Endothelial cell of umbilical vein (primary cell): ENCODE results near the gene RAB31. TPM values are rescaled to one million over a fixed set of nuclear protein-coding genes. Genes with fewer than 3 reads are reported as not detected.

Source experiments
- BruUV-seq: library from RNA; stranded (reverse); fragments of 400-500 nt; replicated peaks from 2 replicates; lab custom pipeline; 2021; lab: Mats Ljungman, UMichigan
- CTCF ChIA-PET: fragments of 300-600, 350-600 bp; sonication (Branson Sonifier 250); formaldehyde crosslinking; loops from one replicate; lab custom pipeline; 2021; ENCODE audit warnings: antibody characterized with exemption, inconsistent platforms; lab: Charles Lee
- POLR2A ChIA-PET: fragments of 300-600, 350-600 bp; sonication (Branson Sonifier 250); formaldehyde crosslinking; loops from one replicate; lab custom pipeline; 2021; ENCODE audit warnings: antibody characterized with exemption, inconsistent platforms; lab: Charles Lee
- DNase-seq: peaks from one replicate; pipeline ENCODE4 v3.0.0-alpha.2; 2011; ENCODE audit warnings: low read depth, low spot score
- FAIRE-seq: peaks from 2 replicates; lab custom pipeline; 2011; peaks lifted over from hg19 to GRCh38; lab: Jason Lieb, UNC
- H2AFZ ChIP-seq: 2 replicates; pipeline ENCODE4 v1.6.0; 2012; ENCODE audit warnings: low read depth, low read length, control low read depth, inconsistent platforms
- H3K27ac ChIP-seq: 2 replicates; pipeline ENCODE4 v1.5.1; 2011; ENCODE audit warnings: low read depth, mild to moderate bottlenecking, control low read depth, low read length, moderate library complexity; ENCODE audit not compliant: insufficient read depth
- H3K27me3 ChIP-seq, 2 experiments: 2 replicates each; pipeline versions ENCODE4 v1.6.0 to v1.6.1; 2011; ENCODE audit warnings: low read length in 2 of 2, mixed read lengths in 1 of 2; ENCODE audit not compliant: control insufficient read depth in 2 of 2, insufficient read depth in 2 of 2
- H3K36me3 ChIP-seq, 2 experiments: 2 replicates in 1 of 2; 3 replicates in 1 of 2; pipeline ENCODE4 v1.5.1; 2011; ENCODE audit warnings: low read length in 2 of 2, mild to moderate bottlenecking in 1 of 2, moderate library complexity in 1 of 2; ENCODE audit not compliant: control insufficient read depth in 2 of 2, insufficient read depth in 2 of 2; ENCODE audit errors: extremely low read depth in 1 of 2
- H3K4me1 ChIP-seq: 3 replicates; pipeline ENCODE4 v1.5.1; 2011; ENCODE audit warnings: mild to moderate bottlenecking, low read length; ENCODE audit not compliant: control insufficient read depth, insufficient read depth; ENCODE audit errors: extremely low read depth
- H3K4me2 ChIP-seq: 2 replicates; pipeline ENCODE4 v1.6.1; 2011; ENCODE audit warnings: low read length, control low read depth, mixed read lengths; ENCODE audit not compliant: insufficient read depth
- H3K4me3 ChIP-seq, 3 experiments: fragments of 200-600 bp in 1 of 3; sonication (generic), shearing (Covaris generic) in 1 of 3; replicated peaks in 1 of 3; 2 replicates each; pipeline ENCODE4 v1.5.1; 2011 to 2016; ENCODE audit warnings: control low read depth in 3 of 3, low read length in 3 of 3, mild to moderate bottlenecking in 2 of 3, inconsistent platforms in 1 of 3, low read depth in 1 of 3, moderate library complexity in 1 of 3; ENCODE audit not compliant: insufficient read depth in 1 of 3
- H3K79me2 ChIP-seq: 2 replicates; pipeline ENCODE4 v1.6.0; 2012; ENCODE audit warnings: low read length, inconsistent platforms; ENCODE audit not compliant: control insufficient read depth, insufficient read depth
- H3K9ac ChIP-seq: replicated peaks from 2 replicates; pipeline ENCODE3; 2011; ENCODE audit warnings: low read length, control low read depth; ENCODE audit not compliant: insufficient read depth; ENCODE audit errors: extremely low read depth
- H3K9me1 ChIP-seq: replicated peaks from 3 replicates; pipeline ENCODE4 v1.6.0; 2011; ENCODE audit warnings: mild to moderate bottlenecking, low read length; ENCODE audit not compliant: control insufficient read depth, insufficient read depth; ENCODE audit errors: extremely low read depth
- H3K9me3 ChIP-seq: replicated peaks from 2 replicates; pipeline ENCODE4 v1.5.1; 2012; ENCODE audit warnings: low read length, inconsistent platforms; ENCODE audit not compliant: control insufficient read depth, insufficient read depth
- H4K20me1 ChIP-seq: replicated peaks from 2 replicates; pipeline ENCODE3; 2011; ENCODE audit warnings: mild to moderate bottlenecking, low read length; ENCODE audit not compliant: control insufficient read depth, insufficient read depth; ENCODE audit errors: extremely low read depth
- FOS ChIP-seq: IDR thresholded peaks from 2 replicates; pipeline ENCODE4 v1.6.1; 2011; ENCODE audit warnings: mild to moderate bottlenecking, low read length, moderate library complexity, borderline replicate concordance; ENCODE audit not compliant: insufficient read depth
- dilution Hi-C: fragments of 300-500 bp; cut with MboI; formaldehyde crosslinking; loops from one replicate; pipeline ENCODE4 v1.15.0; 2019; ENCODE audit warnings: low sequenced_read_pairs; ENCODE audit not compliant: extremely low pct_ligation_motif_present
- intact Hi-C: fragments of 100-400 bp; cut with micrococcal nuclease; formaldehyde crosslinking; loops from one replicate; pipeline ENCODE4 v1.10.0; 2022
- polyA plus RNA-seq, 4 experiments: library from polyadenylated mRNA; depleted of rRNA in 3 of 4; stranded (reverse) in 3 of 4; unstranded in 1 of 4; fragments of >200 nt; gene quantifications; 2 replicates each; pipeline versions ENCODE4 v1.2.1 to v1.2.3, GENCODE V29; 2011 to 2012; ENCODE audit warnings: missing spikeins in 1 of 4
- total RNA-seq: library from RNA; stranded (reverse); gene quantifications from 2 replicates; pipeline ENCODE4 v1.2.3, GENCODE V29; 2021
- TF ChIP-seq, protein P1 (sequence below), 2 donors: IDR thresholded peaks; 1 replicate in 1 of 2; 2 replicates in 1 of 2; pipeline ENCODE4 v1.5.1; 2011; ENCODE audit warnings: low read length in 2 of 2, mild to moderate bottlenecking in 2 of 2, moderate library complexity in 2 of 2, control low read depth in 1 of 2, inconsistent platforms in 1 of 2, low read depth in 1 of 2; ENCODE audit not compliant: insufficient read depth in 1 of 2; ENCODE audit errors: extremely low read depth in 1 of 2

RAB31 gene
- total and polyA plus RNA-seq, 2 donors (not counting 3 experiments of a cell fraction or from before 2014, with no cell fraction given) = 30.5 TPM

DNA sequence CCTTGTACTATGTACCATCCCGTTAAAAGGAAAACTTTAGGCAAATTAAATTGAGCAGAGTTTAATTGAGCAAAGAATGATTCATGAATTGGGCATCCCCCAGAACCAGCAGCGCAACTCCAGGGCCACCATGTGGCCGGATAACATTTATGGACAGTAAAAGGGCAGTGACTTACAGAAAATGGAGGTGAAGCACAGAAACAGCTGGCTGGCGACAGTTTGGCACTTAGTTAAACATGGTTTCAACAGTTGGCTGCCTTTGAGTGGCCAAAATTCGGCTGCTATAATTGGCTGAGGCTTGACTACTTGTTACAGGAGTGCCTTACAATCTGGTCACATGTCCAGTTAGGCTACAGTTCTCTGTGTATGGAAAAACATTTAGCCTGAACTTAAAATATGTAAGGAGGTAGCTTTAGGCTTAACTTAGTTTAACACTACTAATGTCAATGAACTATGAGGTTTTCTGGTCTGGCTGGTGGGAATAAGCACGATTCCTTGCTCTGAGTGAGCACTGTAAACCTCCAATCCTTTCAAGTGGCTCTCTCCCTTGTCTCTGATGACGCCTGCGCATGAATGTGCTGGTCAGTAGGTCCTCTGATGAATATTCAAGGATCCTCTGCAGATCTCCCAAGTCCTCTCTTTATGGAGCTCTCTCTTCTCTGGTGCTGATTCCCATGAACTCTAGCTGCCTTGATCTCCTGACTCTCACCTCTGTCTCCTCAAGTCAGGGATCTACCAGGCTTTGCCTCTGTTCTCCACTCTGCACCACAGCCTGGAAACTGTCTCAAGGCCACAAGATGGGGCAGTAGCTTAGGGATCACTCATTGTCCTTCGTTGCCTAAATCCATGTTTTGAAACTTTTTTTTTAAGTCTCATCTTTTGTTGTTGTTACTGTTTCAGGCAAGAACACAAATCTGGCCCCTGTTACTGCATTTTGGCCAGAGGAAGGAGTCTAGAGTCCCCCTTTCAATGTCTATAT, 24.4 kb upstream of the RAB31 start:
- FAIRE-seq (peak; percentile 82), DNase-seq (peak; percentile 68)
- no peaks in the 10 kb centered on the region for H3K27me3 ChIP-seq
- H3K36me3 ChIP-seq = no peaks in the 10 kb centered on the region
- H3K9me1 ChIP-seq = no peaks in the 10 kb centered on the region
- no peaks in the 10 kb centered on the region for H3K9me3 ChIP-seq
- ChIA-PET POLR2A (no interaction called here), CTCF (interaction anchor here (0.7 to 2.9 kb wide), 18 partner anchors 10 to 277 kb away, joined by 3 to 24 read pairs (median 5); partner anchors contain the start of genes RAB31 and VAPA)
- no peak for TF ChIP-seq FOS
- TF ChIP-seq, protein P1, sequence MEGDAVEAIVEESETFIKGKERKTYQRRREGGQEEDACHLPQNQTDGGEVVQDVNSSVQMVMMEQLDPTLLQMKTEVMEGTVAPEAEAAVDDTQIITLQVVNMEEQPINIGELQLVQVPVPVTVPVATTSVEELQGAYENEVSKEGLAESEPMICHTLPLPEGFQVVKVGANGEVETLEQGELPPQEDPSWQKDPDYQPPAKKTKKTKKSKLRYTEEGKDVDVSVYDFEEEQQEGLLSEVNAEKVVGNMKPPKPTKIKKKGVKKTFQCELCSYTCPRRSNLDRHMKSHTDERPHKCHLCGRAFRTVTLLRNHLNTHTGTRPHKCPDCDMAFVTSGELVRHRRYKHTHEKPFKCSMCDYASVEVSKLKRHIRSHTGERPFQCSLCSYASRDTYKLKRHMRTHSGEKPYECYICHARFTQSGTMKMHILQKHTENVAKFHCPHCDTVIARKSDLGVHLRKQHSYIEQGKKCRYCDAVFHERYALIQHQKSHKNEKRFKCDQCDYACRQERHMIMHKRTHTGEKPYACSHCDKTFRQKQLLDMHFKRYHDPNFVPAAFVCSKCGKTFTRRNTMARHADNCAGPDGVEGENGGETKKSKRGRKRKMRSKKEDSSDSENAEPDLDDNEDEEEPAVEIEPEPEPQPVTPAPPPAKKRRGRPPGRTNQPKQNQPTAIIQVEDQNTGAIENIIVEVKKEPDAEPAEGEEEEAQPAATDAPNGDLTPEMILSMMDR (IDR thresholded peaks at IDR 0.05; ENCODE audit: extremely low read depth in 1 of 2, insufficient read depth in 1 of 2, low read depth in 1 of 2, low read length in 2 of 2) = peak; percentile 30 to 44
- H2AFZ ChIP-seq = peak overlapping the region; percentile 31
- no peaks in the 10 kb centered on the region for H3K79me2 ChIP-seq
- no peaks in the 10 kb centered on the region for H3K4me1 ChIP-seq
- no peak overlapping the region for H3K4me3 ChIP-seq
- no peak overlapping the region for H3K27ac ChIP-seq
- no peaks in the 10 kb centered on the region for H4K20me1 ChIP-seq
- no peak overlapping the region for H3K9ac ChIP-seq
- intact Hi-C loops = loop anchor here (1.0 kb wide), 2 partner anchors 88 to 268 kb away; no protein-coding TSS in a partner anchor
- BruUV-seq = no TSS peak
- H3K4me2 ChIP-seq = no peak overlapping the region
- dilution Hi-C loops = no loop called here
